ENCODE measurements around the gene STOX1.

DNA sequence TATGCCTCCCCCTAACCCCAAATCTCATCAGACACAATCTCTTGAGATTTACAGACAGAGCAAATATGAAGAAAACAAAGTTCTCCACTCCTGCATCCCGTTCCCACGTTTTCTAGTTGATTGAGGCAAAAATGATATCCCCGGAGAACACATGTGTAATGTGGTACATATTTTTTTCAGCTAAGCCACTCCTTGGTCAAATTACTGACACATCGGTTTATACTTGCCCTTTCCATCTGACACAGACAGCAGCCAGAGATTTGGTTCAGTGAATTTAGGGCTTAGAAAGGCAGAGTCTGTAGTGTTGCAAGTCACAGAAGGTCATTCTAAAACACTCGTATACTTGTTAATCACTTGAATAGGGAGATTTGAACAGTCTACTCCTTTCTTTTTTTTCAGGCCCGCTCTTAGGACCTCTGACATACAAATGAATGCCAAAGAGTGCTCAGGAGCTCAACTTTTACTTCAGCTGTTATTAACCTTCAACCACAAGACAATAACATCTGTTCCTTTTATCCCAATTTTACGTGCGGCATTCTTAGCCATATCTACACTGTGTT is 71.9 kb downstream of the STOX1 start:
- TF ChIP-seq, protein P1, sequence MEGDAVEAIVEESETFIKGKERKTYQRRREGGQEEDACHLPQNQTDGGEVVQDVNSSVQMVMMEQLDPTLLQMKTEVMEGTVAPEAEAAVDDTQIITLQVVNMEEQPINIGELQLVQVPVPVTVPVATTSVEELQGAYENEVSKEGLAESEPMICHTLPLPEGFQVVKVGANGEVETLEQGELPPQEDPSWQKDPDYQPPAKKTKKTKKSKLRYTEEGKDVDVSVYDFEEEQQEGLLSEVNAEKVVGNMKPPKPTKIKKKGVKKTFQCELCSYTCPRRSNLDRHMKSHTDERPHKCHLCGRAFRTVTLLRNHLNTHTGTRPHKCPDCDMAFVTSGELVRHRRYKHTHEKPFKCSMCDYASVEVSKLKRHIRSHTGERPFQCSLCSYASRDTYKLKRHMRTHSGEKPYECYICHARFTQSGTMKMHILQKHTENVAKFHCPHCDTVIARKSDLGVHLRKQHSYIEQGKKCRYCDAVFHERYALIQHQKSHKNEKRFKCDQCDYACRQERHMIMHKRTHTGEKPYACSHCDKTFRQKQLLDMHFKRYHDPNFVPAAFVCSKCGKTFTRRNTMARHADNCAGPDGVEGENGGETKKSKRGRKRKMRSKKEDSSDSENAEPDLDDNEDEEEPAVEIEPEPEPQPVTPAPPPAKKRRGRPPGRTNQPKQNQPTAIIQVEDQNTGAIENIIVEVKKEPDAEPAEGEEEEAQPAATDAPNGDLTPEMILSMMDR (conservative IDR thresholded peaks at IDR 0.05) = no peak
- TF ChIP-seq ZFX (IDR thresholded peaks at IDR 0.05) = no peak
